Measurements from ENCODE around the gene RCN2. TPM values are rescaled to one million over a fixed set of nuclear protein-coding genes. Genes with fewer than 3 reads are reported as not detected.
"Not testable (repeated sequence)": the region's sequence is repeated elsewhere in the genome, so short reads cannot be mapped to it uniquely, and the experiment has no call there.

The RCN2 gene
- total and polyA plus RNA-seq, 2 donors (not counting 3 experiments of a cell fraction or from before 2014, with no cell fraction given), result 45.2 to 71.9 TPM

DNA sequence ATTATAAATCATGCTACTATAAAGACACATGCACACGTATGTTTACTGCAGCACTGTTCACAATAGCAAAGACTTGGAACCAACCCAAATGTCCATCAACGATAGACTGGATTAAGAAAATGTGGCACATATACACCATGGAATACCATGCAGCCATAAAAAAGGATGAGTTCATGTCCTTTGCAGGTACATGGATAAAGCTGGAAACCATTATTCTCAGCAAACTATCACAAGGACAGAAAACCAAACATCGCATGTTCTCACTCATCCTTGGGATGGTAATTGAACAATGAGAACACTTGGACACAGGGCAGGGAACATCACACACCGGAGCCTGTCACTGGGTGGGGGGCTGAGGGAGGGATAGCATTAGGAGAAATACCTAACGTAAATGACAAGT, 38.7 kb upstream of the RCN2 start:
- H3K4me3 ChIP-seq (replicated peaks in 1 of 3; ENCODE audit: insufficient read depth in 1 of 3, low read depth in 1 of 3, low read length in 3 of 3); H3K4me2 ChIP-seq (ENCODE audit: insufficient read depth, low read length); H3K27me3 ChIP-seq (ENCODE audit: control insufficient read depth in 2 of 2, insufficient read depth in 2 of 2, low read length in 2 of 2); BruUV-seq (replicated peaks); POLR2A ChIA-PET; H4K20me1 ChIP-seq (replicated peaks; ENCODE audit: control insufficient read depth, extremely low read depth, insufficient read depth, low read length); H3K9me1 ChIP-seq (replicated peaks; ENCODE audit: control insufficient read depth, extremely low read depth, insufficient read depth, low read length); H3K79me2 ChIP-seq (ENCODE audit: control insufficient read depth, insufficient read depth, low read length); H2AFZ ChIP-seq (ENCODE audit: low read depth, low read length); DNase-seq (ENCODE audit: low read depth, low spot score); H3K9ac ChIP-seq (replicated peaks; ENCODE audit: extremely low read depth, insufficient read depth, low read length); CTCF ChIA-PET; H3K36me3 ChIP-seq (ENCODE audit: control insufficient read depth in 2 of 2, extremely low read depth in 1 of 2, insufficient read depth in 2 of 2, low read length in 2 of 2); FAIRE-seq; H3K9me3 ChIP-seq (replicated peaks; ENCODE audit: control insufficient read depth, insufficient read depth, low read length); dilution Hi-C loops (cut with MboI; ENCODE audit: extremely low pct_ligation_motif_present, low sequenced_read_pairs); H3K4me1 ChIP-seq (ENCODE audit: control insufficient read depth, extremely low read depth, insufficient read depth, low read length); intact Hi-C loops (cut with micrococcal nuclease); H3K27ac ChIP-seq (ENCODE audit: insufficient read depth, low read depth, low read length): not testable (repeated sequence)

DNA sequence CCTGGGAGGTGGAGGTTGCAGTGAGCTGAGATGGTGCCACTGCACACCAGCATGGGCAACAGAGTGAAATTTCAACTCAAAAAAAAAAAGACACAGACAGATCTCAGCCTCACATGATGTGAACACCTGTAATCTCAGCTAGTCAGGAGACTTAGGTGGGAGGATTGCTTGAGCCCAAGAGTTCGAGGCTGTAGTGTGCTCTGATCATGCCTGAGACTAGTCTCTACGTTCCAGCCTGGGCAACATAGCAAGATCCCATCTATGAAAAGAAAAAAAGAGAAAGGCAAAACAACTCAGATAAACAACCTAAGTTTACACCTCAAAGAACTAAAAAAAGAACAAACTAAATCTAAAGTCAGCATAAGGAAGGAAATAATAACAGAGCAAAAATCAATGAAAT, 37.4 kb upstream of the RCN2 start:
- TF ChIP-seq, protein P1, sequence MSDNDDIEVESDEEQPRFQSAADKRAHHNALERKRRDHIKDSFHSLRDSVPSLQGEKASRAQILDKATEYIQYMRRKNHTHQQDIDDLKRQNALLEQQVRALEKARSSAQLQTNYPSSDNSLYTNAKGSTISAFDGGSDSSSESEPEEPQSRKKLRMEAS (IDR thresholded peaks at IDR 0.05; ENCODE audit: insufficient read depth, insufficient read length), result no peak
- TF ChIP-seq, protein P2, sequence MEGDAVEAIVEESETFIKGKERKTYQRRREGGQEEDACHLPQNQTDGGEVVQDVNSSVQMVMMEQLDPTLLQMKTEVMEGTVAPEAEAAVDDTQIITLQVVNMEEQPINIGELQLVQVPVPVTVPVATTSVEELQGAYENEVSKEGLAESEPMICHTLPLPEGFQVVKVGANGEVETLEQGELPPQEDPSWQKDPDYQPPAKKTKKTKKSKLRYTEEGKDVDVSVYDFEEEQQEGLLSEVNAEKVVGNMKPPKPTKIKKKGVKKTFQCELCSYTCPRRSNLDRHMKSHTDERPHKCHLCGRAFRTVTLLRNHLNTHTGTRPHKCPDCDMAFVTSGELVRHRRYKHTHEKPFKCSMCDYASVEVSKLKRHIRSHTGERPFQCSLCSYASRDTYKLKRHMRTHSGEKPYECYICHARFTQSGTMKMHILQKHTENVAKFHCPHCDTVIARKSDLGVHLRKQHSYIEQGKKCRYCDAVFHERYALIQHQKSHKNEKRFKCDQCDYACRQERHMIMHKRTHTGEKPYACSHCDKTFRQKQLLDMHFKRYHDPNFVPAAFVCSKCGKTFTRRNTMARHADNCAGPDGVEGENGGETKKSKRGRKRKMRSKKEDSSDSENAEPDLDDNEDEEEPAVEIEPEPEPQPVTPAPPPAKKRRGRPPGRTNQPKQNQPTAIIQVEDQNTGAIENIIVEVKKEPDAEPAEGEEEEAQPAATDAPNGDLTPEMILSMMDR (IDR thresholded peaks at IDR 0.05; ENCODE audit: extremely low read depth in 1 of 2, insufficient read depth in 1 of 2, low read depth in 1 of 2, low read length in 2 of 2), result no peak
- TF ChIP-seq POLR2AphosphoS5 (IDR thresholded peaks at IDR 0.05; ENCODE audit: insufficient read depth, low read depth, low read length) (no peak), GATA2 (IDR thresholded peaks at IDR 0.05; ENCODE audit: insufficient read depth, insufficient read length, low read depth, low read length) (no peak), JUN (IDR thresholded peaks at IDR 0.05; ENCODE audit: borderline replicate concordance, insufficient read depth, insufficient read length, low read depth) (no peak), EZH2 (IDR thresholded peaks at IDR 0.05; ENCODE audit: borderline replicate concordance, low read depth, low read length, severe bottlenecking) (no peak), MYC (IDR thresholded peaks at IDR 0.05; ENCODE audit: low read depth, low read length) (no peak), POLR2A (IDR thresholded peaks at IDR 0.05; ENCODE audit: low read depth, low read length) (no peak), FOS (IDR thresholded peaks at IDR 0.05; ENCODE audit: borderline replicate concordance, insufficient read depth, low read length) (no peak)
- Histone ChIP-seq H3K9me1 (replicated peaks; ENCODE audit: control insufficient read depth, extremely low read depth, insufficient read depth, low read length) (no peaks in the 10 kb centered on the region), H4K20me1 (replicated peaks; ENCODE audit: control insufficient read depth, extremely low read depth, insufficient read depth, low read length) (no peaks in the 10 kb centered on the region), H2AFZ (ENCODE audit: low read depth, low read length) (no peak overlapping the region), H3K4me3 (replicated peaks in 1 of 3; ENCODE audit: insufficient read depth in 1 of 3, low read depth in 1 of 3, low read length in 3 of 3) (no peak overlapping the region), H3K36me3 (ENCODE audit: control insufficient read depth in 2 of 2, extremely low read depth in 1 of 2, insufficient read depth in 2 of 2, low read length in 2 of 2) (no peaks in the 10 kb centered on the region), H3K79me2 (ENCODE audit: control insufficient read depth, insufficient read depth, low read length) (peaks cover 2% of the 10 kb centered on the region), H3K27me3 (ENCODE audit: control insufficient read depth in 2 of 2, insufficient read depth in 2 of 2, low read length in 2 of 2) (no peaks in the 10 kb centered on the region), H3K9ac (replicated peaks; ENCODE audit: extremely low read depth, insufficient read depth, low read length) (no peak overlapping the region), H3K4me1 (ENCODE audit: control insufficient read depth, extremely low read depth, insufficient read depth, low read length) (no peaks in the 10 kb centered on the region), H3K4me2 (ENCODE audit: insufficient read depth, low read length) (no peak overlapping the region), H3K9me3 (replicated peaks; ENCODE audit: control insufficient read depth, insufficient read depth, low read length) (no peaks in the 10 kb centered on the region), H3K27ac (ENCODE audit: insufficient read depth, low read depth, low read length) (no peak overlapping the region)
- FAIRE-seq (no peak), DNase-seq (ENCODE audit: low read depth, low spot score) (no peak)
- dilution Hi-C loops (cut with MboI; ENCODE audit: extremely low pct_ligation_motif_present, low sequenced_read_pairs) (no loop called here), intact Hi-C loops (cut with micrococcal nuclease) (no loop called here)
- ChIA-PET POLR2A (no interaction called here), CTCF (interaction anchor here (1.4 kb wide), 1 partner anchor 12 kb away, joined by 3 read pairs; no protein-coding TSS in a partner anchor)
- BruUV-seq (replicated peaks), result no TSS peak
